ENCODE measurements around the gene SLC25A26.

SLC25A26 gene

GRCh38 chr3:66396888-66397287 lies 176.1 kb downstream of the SLC25A26 start:
- H3K4me3 ChIP-seq (ENCODE audit: low read length) = no peak overlapping the region
- TF ChIP-seq CTCF (conservative IDR thresholded peaks at IDR 0.05; ENCODE audit: low read depth, low read length) = no peak
- no peak for DNase-seq (ENCODE audit: low read depth)

- DNase-seq (ENCODE audit: low read depth) = no peak
- no peak for TF ChIP-seq CTCF (conservative IDR thresholded peaks at IDR 0.05; ENCODE audit: low read depth, low read length)
- no peak overlapping the region for H3K4me3 ChIP-seq (ENCODE audit: low read length)
Measured at GRCh38 chr3:66397745-66398144, 176.9 kb downstream of the SLC25A26 start.

DNA sequence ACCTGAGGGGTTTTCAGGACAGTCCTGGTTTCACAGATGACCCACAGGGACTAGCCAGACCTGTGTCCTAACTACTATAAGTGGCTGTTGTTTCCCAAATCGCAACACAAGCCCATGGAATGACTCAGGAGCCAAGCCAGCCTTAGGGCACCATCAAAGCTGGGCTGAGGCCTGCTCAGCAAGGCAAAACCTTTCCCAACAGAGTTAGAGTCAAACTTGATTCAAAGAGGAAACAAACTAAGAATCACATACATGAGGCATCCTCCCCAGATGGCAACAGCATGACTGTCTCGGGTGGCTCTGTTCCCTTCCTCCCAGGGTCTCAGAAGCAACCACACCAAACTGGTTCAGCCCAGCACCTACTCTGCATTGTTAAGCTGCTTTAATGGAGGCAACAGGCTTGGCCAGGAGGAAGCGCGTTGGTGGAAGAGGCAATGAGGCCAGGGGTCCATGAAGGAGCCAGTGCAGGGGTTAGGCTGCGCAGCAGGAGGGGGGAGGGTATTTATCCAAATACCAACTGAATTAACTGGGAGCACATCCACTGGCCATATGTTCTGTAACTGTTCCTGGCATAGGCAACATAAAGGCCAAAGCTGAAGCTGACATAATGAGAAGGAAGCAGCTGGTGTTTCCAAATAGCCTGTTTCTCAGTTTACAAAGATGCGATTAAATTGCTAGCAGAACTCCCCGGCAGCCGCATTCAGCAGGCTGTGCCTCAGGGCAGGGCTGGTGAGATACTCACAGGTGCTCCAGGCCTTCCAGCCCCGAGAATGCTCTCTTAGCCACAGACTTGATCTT lies 177.6 kb downstream of the SLC25A26 start:
- DNase-seq (ENCODE audit: low read depth) = no peak
- no peak overlapping the region for H3K4me3 ChIP-seq (ENCODE audit: low read length)
- no peak for TF ChIP-seq CTCF (conservative IDR thresholded peaks at IDR 0.05; ENCODE audit: low read depth, low read length)

- no peak for DNase-seq (ENCODE audit: low read depth)
- H3K4me3 ChIP-seq (ENCODE audit: low read length) = no peak overlapping the region
- no peak for TF ChIP-seq CTCF (conservative IDR thresholded peaks at IDR 0.05; ENCODE audit: low read depth, low read length)
Measured at GRCh38 chr3:66399529-66400232, 178.9 kb downstream of the SLC25A26 start.

- TF ChIP-seq CTCF (conservative IDR thresholded peaks at IDR 0.05; ENCODE audit: low read depth, low read length) = peak; percentile 22
- H3K4me3 ChIP-seq (ENCODE audit: low read length) = no peak overlapping the region
- DNase-seq (ENCODE audit: low read depth) = no peak
Measured at GRCh38 chr3:66400411-66401156, 179.8 kb downstream of the SLC25A26 start.

- no peak overlapping the region for H3K4me3 ChIP-seq (ENCODE audit: low read length)
- DNase-seq (ENCODE audit: low read depth) = no peak
- TF ChIP-seq CTCF (conservative IDR thresholded peaks at IDR 0.05; ENCODE audit: low read depth, low read length) = no peak
Measured at GRCh38 chr3:66401157-66401550, 180.4 kb downstream of the SLC25A26 start.

Data from retinal pigment epithelial cell (primary cell).